ENCODE measurements around the gene RPP38.

RPP38 gene, protein sequence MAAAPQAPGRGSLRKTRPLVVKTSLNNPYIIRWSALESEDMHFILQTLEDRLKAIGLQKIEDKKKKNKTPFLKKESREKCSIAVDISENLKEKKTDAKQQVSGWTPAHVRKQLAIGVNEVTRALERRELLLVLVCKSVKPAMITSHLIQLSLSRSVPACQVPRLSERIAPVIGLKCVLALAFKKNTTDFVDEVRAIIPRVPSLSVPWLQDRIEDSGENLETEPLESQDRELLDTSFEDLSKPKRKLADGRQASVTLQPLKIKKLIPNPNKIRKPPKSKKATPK

DNA sequence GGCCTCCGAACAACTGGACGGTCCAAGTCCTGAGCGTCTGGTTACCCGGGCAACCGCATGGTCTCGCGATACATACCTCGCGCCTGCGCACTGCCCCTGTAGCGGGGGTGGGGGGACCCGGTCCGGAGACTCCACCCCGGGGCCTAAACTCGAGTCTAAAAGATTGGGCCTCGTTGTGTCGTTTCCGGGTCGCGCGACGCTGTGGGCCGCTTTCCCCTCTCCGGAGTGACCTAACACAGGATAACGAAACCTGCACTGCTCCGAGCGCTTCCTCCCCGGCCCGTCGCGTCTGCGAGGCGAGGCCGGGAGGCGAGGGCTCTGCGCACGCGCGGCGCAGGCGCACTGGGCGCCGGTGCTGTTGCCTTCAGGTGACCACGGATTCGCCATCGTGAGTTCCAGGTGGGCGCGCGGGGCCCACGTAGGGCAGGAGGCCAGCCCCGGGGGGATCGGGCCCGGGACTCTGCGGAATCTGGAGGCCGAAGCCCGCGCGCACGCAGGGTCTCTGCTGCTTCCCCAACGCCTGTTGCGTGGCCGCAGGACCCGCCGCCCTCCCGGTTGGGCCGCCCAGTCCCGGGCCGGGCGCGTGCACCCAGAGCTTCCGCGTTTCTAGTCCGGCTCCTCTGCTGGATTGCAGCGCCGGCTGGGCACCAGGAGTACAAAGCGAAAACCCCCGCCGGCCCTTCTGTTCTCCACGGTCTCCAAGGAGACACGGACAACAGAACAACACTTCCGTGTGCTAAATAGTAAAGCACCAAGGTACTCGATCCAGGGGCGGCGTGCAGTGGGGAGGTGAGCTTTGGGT is at the start of gene RPP38:
Gene RPP38, plus strand, starts transcription at position 345 of the 802 bp plus-strand sequence. CDS start 5,960 bp downstream, outside the sequence.
- DNase-seq (ENCODE audit: low spot score) (peak; percentile 89), FAIRE-seq (peak; percentile 10)

DNA sequence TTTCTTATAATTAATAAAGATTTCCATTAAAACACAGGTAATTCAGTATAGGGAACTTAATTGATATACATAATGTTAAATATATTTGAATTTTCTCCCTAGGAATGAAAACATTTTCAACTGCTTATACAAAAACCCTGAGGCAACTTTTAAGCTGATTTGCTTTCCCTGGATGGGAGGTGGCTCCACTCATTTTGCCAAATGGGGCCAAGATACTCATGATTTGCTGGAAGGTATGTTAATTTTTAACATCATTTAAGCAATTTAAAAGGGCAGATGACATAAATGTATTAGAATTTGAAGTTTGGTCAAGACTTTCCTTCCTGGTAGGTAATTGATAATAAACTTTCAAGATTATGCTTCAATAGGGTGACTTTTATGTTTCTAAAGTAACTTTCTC is 47.6 kb upstream of the RPP38 start:
- no peak for DNase-seq (ENCODE audit: low spot score)
- no peak for FAIRE-seq

DNA sequence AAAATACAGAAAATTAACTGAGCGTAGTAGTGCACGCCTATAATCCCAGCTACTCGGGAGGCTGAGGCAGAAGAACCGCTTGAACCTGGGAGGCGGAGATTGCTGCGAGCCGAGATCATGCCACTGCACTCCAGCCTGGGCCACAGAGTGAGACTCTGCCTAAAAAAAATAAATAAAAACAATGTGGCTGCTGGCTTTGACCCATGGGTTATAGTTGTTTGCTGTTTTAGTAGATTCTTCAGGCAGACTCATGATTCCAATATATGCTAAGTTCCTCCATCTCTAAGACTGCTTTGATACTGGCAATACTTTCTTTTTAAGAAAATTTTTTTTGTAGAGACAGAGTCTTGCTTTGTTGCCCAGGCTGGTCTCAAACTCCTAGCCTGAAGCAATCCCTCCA is 45.0 kb upstream of the RPP38 start:
- DNase-seq (ENCODE audit: low spot score): no peak
- no peak for FAIRE-seq

DNA sequence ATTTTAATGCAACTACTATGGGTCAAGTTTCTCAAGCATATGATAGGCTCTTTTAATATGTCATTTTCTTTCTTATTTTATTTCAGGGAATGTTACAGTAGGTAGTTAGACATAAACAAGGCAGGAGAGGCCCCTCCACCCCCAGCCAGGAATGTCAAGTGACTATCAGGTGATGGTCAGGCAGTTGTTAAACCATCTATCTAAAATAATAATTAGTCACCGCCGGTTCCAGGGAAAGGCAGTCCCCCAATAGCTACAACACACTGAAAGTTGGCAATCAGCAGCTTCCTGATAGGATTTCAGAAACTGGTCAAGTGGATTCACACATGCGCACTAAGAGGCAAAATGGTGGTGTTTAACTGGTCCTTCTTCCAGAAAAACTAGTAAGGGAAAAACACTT is 44.1 kb upstream of the RPP38 start:
- DNase-seq (ENCODE audit: low spot score) (no peak), FAIRE-seq (no peak)

DNA sequence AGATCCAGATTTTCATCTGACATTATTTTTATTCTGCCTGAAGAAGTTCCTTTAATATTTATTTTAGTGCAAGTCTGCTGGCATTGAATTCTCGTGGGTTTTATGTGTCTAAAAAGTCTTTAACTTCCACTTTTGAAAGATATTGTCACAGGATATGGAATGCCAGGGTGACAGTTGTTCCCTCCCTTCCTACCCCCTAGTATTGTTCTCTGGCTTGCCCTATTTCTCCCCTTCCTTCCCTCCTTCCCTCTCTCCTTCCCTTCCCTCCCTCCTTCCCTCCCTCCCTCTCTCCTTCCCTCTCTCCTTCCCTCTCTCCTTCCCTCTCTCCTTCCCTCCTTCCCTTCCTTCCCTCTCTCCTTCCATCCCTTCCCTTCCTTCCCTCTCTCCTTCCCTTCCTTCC is 38.5 kb upstream of the RPP38 start:
- no peak for DNase-seq (ENCODE audit: low spot score)
- FAIRE-seq: no peak

DNA sequence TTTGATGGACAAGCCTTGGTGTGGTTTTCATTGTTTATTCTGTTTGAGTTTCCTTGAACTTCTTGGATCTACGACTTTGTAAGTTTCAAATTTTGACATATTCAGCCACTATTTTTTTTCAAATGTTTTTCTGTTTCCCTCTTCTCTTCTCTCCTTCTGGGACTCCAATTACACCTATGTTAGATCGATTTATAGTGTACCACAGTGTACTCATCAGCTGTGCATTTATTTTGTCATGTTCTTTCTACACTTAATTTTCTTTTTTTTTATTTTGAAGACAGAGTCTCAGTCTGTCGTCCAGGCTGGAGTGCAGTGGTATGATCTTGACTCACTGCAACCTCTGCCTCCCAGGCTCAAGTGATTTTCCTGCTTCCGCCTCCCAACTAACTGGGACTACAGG is 37.2 kb upstream of the RPP38 start:
- FAIRE-seq (no peak), DNase-seq (ENCODE audit: low spot score) (no peak)

DNA sequence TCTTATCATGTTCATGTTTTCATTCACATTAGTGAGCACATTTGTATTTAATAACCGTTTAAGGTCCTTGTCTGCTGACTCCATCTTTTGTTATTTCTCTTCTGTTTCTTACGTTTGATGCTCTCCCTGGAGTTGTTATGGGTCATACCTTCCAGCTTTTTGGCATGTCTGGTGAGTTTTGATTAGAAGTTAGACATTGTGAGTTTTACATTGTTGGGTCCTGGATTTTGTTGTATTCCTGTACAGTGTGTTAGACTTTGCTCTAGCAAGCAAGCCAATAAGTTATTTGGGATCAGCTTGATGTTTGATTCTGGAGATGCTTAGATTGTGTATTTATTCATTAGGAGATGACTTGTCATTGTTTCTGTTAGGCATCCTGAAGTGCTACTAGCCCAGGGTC is 36.5 kb upstream of the RPP38 start:
- DNase-seq (ENCODE audit: low spot score) (no peak), FAIRE-seq (no peak)

DNA sequence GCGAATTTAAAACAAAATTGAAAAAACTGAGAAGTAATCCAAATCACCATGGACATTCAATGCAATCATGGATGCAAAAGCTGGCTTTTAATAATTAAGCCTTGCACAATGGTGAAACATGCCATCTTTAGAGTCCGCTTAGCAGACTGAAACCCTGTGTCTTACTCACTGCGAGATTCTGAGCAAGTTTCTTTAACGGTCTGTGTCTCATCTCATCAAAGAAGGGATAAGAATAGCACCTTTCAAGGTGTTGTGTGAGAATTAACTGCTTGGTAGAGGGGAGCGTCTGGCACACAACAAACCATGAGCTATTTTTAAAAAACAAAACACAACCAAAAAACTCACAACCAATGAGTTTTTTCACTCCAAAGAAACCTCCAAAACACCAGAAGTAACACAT is 30.0 kb upstream of the RPP38 start:
- DNase-seq (ENCODE audit: low spot score) (no peak), FAIRE-seq (no peak)

DNA sequence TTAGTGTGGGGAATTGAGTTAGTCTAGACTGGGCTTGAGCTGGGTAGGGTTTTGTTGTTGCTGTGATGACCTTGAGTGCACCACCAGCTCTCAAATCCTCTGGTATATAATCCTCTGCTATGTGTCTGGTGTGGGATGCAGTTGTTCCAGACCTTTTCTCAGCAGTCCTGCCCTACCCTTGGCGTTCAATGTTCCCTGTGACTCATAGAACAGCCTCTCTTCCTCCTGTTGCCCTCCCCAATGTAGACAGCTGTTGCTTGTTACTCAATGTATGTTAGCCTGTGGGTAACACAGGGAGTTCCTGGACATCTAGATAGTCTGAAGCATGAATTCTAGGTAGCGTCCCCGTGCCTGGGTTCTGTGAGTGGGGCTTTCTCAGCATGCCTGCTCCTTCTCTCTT is 28.4 kb upstream of the RPP38 start:
- DNase-seq (ENCODE audit: low spot score) (no peak), FAIRE-seq (no peak)

DNA sequence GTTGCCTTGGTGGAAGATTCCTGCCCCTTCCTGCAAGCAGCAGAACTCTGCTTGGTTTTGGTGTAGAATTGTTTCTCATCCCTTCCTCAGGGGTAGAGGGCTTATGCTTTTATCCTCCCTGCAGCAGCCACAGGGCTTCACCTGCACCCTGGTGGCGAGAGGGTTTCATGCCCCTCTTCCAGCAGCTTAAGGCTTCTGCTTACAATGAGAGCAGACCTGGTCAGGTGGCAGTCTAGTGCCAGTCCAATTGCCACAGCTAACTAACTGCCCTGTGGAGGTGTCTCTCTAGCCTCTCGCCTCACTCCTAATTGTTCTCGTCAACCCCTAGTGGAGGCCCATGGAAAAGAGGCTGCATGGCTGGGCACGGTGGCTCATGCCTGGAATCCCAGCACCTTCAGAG is 27.9 kb upstream of the RPP38 start:
- FAIRE-seq (no peak), DNase-seq (ENCODE audit: low spot score) (no peak)

DNA sequence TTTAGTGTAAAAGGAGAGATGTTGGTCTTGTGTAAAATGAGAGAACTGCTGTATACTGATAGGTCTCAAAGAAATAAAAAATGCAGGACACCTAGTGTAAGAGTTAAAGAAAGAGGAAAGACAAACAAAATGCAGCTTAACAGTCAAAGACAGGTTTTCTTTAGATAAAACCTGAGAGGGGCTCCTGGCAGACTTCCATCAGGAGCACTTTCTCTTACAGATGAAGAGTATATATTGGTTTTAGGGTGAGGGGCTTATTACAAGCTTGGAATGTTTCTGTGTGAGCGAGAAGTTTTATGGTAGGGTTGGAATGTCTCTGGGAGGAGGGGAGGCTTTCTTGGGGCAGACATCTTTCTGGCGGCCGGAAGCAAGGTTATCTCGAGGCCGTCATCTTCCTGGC is 24.8 kb upstream of the RPP38 start:
- no peak for FAIRE-seq
- DNase-seq (ENCODE audit: low spot score): no peak

DNA sequence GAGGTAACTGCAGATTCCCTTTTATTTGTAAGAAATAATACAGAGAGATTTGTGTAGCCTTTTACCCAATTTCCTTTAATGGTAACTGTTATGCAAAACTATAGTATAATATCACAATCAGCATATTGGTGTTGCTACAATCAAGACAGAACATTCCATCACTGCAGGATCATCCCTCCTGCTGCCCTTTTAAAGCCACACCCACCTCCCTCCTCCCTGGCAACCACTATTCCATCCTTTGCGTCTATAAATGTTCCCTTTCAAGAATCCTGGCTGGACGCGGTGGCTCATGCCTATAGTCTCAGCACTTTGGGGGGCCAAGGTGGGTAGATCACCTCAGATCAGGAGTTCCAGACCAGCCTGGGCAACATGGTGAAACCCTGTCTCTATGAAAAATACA is 21.7 kb upstream of the RPP38 start:
- DNase-seq (ENCODE audit: low spot score) (no peak), FAIRE-seq (no peak)

DNA sequence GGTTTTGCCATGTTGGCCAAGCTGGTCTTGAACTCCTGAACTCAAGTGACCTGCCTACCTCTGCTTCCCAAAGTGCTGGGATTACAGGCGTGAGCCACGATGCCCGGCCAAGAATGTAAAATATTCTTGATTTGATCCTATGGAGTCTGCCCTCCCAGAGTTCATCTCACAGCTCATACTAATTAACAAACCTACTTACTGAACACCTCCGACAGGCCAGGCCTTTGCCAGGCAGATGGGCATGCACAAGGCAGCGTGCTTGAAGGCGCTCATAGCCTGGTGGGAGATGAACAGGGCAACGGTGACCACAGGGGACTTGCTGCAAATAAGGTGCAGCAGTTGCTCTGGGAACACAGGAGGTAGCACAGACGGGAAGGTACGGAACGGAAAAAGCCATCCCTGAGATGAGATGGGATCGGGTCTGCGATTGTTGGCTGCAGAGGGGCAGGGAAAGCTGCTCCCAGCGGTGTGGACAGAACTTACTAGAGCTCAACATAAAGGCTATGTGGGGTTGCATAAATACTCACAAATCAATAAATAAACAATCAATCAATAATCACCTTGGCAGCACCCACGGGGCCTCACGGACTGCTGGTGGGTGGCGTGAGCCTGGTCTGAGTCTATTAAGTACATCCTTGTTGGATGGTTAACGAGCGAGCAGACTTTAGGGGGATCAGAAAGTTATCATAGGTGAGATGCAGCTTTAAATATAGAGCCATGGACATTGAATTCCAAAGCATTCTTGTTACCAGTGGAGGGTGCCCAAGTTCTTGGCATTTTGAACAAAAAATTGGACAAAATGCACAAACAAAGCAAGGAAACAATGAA is 13.3 kb upstream of the RPP38 start:
- DNase-seq (ENCODE audit: low spot score) (no peak), FAIRE-seq (no peak)

DNA sequence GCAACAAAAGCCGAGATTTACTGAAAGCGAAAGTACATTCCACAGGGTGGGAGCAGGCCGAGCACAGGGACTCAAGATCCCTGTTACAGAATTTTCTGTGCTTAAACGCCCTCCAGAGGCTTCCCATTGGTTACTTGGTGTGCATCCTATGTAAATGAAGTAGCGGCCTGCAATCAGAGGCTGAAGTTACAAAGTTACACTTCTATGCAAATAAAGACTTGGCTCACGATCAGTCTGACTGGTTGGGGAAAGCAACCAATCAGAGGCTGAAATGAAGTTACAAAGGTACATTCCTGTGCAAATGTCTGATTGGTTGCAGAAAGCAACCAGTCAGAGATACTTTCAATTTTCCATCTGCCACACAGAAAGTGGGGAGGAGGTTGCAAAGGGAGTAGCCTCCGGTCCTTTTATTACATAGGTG is 12.6 kb upstream of the RPP38 start:
- FAIRE-seq: peak; percentile 79

DNA sequence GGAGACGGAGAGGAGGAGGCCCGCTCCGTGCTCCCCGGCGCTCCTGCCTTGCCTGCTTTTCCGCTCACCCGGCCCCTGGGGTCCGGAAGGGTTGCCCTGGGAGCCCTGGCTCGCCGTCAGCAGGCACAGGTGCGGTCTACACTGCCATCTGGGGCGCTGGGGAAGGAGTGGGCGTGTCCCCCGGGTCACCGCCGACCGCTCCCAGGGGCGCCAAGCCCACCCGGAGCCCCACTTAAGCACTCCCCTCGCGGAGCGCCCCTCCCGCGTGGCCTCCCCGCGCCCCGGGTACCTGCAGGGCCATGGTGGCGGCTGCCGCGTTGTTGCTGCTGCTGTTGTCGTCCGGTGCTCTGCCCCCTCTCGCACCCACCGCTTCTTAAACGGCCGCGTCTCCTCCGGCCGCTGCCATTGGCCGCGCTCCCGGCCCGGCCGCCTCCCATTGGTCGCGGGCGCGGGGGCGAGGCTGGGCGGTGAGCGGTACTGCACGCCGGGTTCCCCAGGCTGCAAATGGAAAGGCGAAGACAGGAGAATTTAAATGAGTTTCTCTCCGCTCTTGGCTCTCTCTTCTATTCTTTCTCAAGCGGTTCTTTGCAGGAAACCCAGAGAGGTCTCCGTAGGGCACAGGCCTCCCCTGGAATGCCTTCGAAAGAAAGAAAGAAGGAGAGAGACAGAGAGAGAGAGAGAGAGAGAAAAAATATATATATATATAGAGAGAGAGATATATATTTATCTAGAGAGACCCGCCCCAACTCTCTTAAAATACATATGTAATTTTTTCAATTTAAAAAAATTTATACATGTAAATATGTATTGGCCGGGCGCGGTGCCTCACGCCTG is 8.5 kb upstream of the RPP38 start, which contains the start of gene ACBD7:
Gene ACBD7, minus strand, starts transcription at position 349 of the 834 bp plus-strand sequence. Its CDS starts 48 bp downstream, at position 301.
- DNase-seq (ENCODE audit: low spot score) (peak; percentile 60), FAIRE-seq (no peak)

More for the DNA sequence above, 12.6 kb upstream of the RPP38 start:
- DNase-seq (ENCODE audit: low spot score): peak; percentile 89

DNA sequence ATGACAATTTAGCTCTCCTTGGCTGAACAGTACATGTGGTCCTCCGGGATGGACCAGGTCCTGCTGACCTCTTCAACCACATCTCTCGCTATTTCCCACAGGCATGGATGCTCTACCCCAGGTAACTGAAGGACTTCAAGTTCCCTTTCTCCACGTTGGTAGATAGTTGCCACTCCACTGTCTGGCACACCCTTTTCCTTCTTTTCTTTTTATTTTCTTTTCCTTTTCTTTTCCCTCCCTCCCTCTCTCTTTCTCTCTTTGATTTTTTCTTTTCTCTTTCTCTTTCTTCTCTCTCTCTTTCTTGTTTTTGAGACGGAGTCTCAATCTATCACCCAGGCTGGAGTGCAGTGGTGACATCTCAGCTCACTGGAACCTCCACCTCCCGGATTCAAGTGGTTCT is 5.7 kb upstream of the RPP38 start:
- no peak for DNase-seq (ENCODE audit: low spot score)
- no peak for FAIRE-seq

DNA sequence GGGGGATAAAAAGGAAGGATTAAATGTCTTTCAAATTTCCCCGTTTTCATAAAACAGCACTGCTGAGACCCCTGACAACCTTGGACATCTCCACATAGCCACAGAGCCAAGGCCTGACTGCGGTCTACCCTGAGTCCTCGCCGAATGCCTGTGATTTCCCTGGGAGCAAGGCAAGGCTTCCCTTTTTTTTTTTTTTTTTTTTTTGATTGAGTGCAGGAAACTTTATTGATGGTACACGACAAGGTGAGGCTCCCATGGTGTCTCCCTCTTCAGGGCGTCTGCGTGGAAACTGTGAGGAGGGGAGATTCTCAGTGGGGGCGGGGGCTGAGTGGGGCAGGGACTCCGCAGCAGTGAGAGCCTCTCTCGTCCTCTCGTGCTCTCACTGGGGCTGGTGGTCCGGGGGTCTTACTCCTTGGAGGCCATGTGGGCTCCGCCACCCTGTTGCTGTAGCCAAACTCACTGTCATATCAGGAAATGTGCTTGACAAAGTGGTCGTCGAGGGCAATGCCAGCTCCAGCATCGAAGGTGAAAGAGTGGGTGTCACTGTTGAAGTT is 4.2 kb upstream of the RPP38 start:
- FAIRE-seq (no peak), DNase-seq (ENCODE audit: low spot score) (no peak)

DNA sequence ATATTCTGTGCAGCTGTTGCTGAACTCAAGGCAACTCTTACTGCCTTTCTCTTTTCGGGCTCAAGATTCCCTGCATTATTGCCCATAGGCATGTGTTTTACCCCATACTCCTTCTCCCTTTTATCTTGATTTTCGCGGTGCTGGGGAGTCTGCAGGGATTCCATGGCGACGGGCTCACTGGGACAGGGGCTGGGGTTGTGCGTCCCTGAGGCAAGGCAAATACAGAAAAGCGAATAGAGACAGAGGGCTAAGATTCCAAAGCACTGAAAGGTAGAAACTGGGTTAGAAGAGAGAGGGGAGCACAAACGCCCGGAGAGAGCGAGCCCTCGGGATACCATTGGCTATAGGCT is 519 bp upstream of the RPP38 start:
- FAIRE-seq (no peak), DNase-seq (ENCODE audit: low spot score) (no peak)

DNA sequence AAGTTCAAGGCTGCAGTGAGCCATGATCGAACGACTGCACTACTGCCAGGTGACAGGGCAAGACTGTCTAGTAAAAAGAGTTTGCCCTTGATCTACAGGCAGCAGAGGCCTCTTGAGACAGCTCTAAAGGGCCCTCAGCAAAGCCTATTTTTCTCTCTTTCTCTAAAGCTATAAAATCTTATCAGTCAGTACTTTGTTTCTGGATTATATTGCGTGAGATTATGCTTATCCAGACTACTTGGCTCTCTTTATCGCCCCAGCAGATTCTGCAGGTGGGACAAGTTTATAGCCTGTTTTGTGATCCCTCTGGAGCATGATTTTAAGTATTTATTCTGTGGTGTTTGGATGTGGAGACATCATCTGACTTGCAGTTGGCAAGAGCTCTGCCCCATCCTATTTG is 2.7 kb downstream of the RPP38 start:
- DNase-seq (ENCODE audit: low spot score) (no peak), FAIRE-seq (no peak)

DNA sequence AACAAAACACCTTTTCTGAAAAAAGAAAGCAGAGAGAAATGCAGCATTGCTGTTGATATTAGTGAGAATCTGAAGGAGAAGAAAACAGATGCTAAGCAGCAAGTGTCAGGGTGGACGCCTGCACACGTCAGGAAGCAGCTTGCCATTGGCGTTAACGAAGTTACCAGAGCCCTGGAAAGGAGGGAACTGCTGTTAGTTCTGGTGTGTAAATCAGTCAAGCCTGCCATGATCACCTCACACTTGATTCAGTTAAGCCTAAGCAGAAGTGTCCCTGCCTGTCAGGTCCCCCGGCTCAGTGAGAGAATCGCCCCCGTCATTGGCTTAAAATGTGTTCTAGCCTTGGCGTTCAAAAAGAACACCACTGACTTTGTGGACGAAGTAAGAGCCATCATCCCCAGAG is 6.4 kb downstream of the RPP38 start:
- DNase-seq (ENCODE audit: low spot score) (no peak), FAIRE-seq (no peak)
